ENCODE measurements around the gene FGA.

FGA gene

GRCh38 chr4:154590329-154591006, at the start of gene FGA:
TSS of gene FGA (minus strand) at chr4:154590742. CDS start at chr4:154590687, 55 bp downstream.
- no peak for DNase-seq

DNA sequence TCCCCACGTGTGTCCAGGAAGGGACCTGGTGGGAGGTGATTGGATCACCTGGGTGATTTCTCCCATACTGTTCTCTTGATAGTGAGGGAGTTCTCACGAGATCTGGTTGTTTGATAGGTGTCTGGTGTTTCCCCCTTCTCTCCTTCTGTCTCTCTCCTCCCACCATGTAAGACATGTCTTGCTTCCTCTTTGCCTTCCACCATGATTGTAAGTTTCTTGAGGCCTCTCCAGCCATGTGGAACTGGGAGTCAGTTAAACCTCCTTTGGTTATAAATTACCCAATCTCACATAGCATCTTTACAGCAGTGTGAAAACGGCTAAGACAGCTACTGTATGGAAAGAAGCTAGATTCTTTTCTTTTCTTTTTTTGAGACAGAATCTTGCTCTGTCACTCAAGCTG, 43.5 kb upstream of the FGA start:
- no peak for DNase-seq

- no peak for DNase-seq
Observed at GRCh38 chr4:154631828-154632227, 41.3 kb upstream of the FGA start.

- DNase-seq: no peak
Observed at GRCh38 chr4:154630324-154630723, 39.8 kb upstream of the FGA start.

GRCh38 chr4:154626793-154627484, 36.4 kb upstream of the FGA start:
- DNase-seq: peak; percentile 82

- DNase-seq: no peak
Observed at GRCh38 chr4:154625971-154626370, 35.4 kb upstream of the FGA start.

DNA sequence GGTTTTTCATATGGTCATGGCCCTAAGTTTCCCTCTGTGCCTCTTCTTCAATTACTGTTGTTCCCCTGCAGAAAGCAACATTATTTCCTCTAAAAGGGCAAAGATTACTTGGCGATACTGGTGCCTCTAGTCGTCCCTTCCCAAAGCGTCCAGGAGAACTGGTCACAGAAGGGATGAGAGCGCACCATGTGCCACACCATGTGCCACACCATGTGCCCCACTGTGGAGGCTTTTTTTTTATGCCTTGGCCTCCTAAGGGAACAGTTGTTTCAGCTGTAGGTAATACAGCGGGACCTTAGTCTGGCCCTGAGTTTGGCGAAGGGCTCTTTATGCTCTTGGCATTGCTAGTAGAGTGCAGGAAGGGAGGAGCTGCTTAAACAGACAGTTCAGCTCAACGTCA, 33.5 kb upstream of the FGA start:
- no peak for DNase-seq

- DNase-seq: no peak
Observed at GRCh38 chr4:154623436-154623835, 32.9 kb upstream of the FGA start.

DNA sequence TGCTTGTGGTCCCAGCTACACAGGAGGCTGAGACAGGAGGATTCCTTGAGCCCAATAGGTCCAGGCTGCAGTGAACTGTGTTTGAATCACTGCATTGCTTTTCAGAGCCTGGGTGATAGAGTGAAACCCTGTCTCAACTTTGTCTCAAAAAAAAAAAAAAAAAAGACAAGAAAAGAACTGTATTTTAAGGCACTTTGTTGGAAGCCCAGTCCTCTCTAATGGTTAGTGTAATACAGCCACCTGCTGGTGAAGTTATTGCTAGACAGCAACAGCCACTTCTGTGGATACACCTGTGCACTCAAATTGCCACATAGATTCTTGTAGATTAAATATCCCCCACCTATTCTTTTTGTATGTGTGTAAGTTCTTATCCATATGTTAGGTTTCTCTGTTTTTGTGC, 32.1 kb upstream of the FGA start:
- no peak for DNase-seq

GRCh38 chr4:154620111-154620510, 29.6 kb upstream of the FGA start:
- DNase-seq: no peak

GRCh38 chr4:154618708-154619315, 28.3 kb upstream of the FGA start:
- DNase-seq: peak; percentile 47

GRCh38 chr4:154617820-154618317, 27.3 kb upstream of the FGA start:
- DNase-seq: no peak

- DNase-seq: no peak
Observed at GRCh38 chr4:154616731-154617130, 26.2 kb upstream of the FGA start.

DNA sequence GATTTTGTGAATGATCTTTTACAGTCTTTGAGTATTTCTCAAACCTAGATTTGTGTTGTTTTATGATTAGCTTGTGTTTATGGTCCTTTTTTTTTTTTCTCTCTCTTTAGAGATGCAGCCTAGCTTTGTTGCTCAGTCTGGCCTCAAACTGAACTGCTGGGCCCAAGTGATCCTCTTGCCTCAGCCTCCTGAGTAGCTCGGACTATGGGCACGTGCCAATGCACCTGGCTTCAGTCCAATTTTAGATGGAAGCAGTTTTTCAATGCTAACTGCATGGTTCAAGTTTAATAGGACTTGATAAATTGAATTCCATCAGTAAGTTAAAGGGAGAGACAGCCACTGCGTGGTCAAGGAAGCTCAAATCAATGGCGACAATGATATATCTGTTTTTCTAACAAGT, 25.7 kb upstream of the FGA start:
- no peak for DNase-seq

- DNase-seq: no peak
Observed at GRCh38 chr4:154615211-154615610, 24.7 kb upstream of the FGA start.

DNA sequence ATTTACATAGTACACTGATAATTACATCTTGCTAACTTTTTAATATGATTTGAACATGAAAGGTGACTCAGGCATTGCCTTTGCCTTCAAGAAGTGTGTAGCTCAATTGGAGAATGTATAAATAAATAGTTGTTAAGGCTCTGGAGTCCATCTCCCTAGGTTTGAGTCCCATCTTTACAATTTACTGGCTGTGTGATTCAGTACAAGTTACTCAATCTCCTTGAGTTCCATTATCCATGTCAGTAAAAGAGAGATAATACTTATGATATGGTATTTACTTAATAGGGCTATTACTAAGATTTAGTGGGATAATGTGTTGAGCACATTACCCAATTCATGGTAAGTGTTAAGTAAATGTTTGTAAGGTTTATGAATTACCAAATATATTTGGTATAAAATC, 23.8 kb upstream of the FGA start:
- no peak for DNase-seq

GRCh38 chr4:154612472-154613414, 22.2 kb upstream of the FGA start, which contains the start of gene FGG:
TSS of gene FGG (minus strand) at chr4:154612656. CDS start at chr4:154612609, 47 bp downstream.
- no peak for DNase-seq

- no peak for DNase-seq
Observed at GRCh38 chr4:154611833-154612232, 21.3 kb upstream of the FGA start.

- DNase-seq: no peak
Observed at GRCh38 chr4:154610582-154610981, 20.0 kb upstream of the FGA start.

- DNase-seq: no peak
Observed at GRCh38 chr4:154609532-154609931, 19.0 kb upstream of the FGA start.

- no peak for DNase-seq
Observed at GRCh38 chr4:154608361-154609252, 18.1 kb upstream of the FGA start.
